ENCODE measurements around the gene NDUFS7. TPM values are rescaled to one million over a fixed set of nuclear protein-coding genes. Genes with fewer than 3 reads are reported as not detected.

Gene NDUFS7
- total and polyA plus RNA-seq, 9 of the 15 experiments (the other 6 are each of a cell fraction or from before 2014, with no cell fraction given), result 6.0 to 271 (median 60.6) TPM

DNA sequence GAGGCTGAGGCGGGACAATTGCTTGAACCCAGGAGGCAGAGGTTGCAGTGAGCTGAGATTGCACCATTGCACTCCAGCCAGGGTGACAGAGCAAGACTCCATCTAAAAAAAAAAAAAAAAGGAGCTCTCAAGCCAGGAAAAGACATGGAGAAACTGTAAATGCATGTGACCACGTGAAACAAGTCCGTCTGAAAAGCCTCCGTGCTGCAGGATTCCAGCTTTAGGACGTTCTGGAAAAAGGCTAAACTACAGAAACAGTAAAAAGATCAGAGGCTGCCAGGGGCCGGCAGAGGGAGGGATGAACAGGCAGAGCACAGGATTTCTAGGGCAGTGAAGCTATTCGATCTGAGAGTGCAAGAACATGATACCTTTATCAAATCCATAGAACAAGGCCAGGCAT is 40.7 kb upstream of the NDUFS7 start:
- Histone ChIP-seq H3K4me3 (no peak overlapping the region), H3K27me3 (ENCODE audit: control insufficient read depth in 2 of 2, insufficient read depth in 2 of 2, low read length in 2 of 2) (peaks cover 14 to 21% of the 10 kb centered on the region in 2 experiments), H3K36me3 (ENCODE audit: control insufficient read depth, insufficient read depth, low read length) (no peaks in the 10 kb centered on the region), H3K9me1 (ENCODE audit: control insufficient read depth, insufficient read depth, low read length) (no peaks in the 10 kb centered on the region), H3K79me2 (ENCODE audit: control insufficient read depth, insufficient read depth, low read length) (no peaks in the 10 kb centered on the region), H4K20me1 (replicated peaks; ENCODE audit: control insufficient read depth, insufficient read depth, low read length) (no peaks in the 10 kb centered on the region), H3K4me2 (ENCODE audit: insufficient read depth, low read length) (no peak overlapping the region), H3K4me1 (replicated peaks in 1 of 2; ENCODE audit: control insufficient read depth in 2 of 2, insufficient read depth in 2 of 2, low read length in 2 of 2) (peaks cover 0 to 9% of the 10 kb centered on the region in 2 experiments; a peak in 2 of 5 replicates), H2AFZ (ENCODE audit: low read depth, low read length) (no peak overlapping the region), H3K27ac (ENCODE audit: extremely low read depth, low read depth, low read length) (no peak overlapping the region), H3K9me3 (replicated peaks; ENCODE audit: control insufficient read depth, insufficient read depth, low read depth, low read length) (no peaks in the 10 kb centered on the region), H3K9ac (ENCODE audit: insufficient read depth in 1 of 2, low read depth in 2 of 2, low read length in 2 of 2) (no peak overlapping the region)
- FAIRE-seq (no peak), ATAC-seq (no peak), DNase-seq (ENCODE audit: extremely low read depth in 1 of 4, low spot score in 3 of 4) (no peak)
- in situ Hi-C loops (cut with MboI) (no loop called here), intact Hi-C loops (cut with micrococcal nuclease) (no loop called here)
- WGBS (ENCODE audit: insufficient coverage, low coverage, missing lambda C conversion rate), result 4% methylated on average over 7 of the region's 7 CpGs
- ChIA-PET CTCF (ENCODE audit: low intra/inter-chr PET ratio) (no interaction called here), POLR2A (interaction anchor here (0.6 to 0.8 kb wide), 2 partner anchors 9 to 19 kb away, joined by 3 read pairs; no protein-coding TSS in a partner anchor)
- no TSS peak for BruUV-seq (replicated peaks)
- TF ChIP-seq RFX7 (CRISPR knock-in tag; IDR thresholded peaks at IDR 0.05) (no peak), U2AF2 (optimal IDR thresholded peaks at IDR 0.05; ENCODE audit: low read depth, low read length) (no peak), KHSRP (IDR thresholded peaks at IDR 0.05) (no peak), GTF2A2 (tag; IDR thresholded peaks at IDR 0.05) (no peak), SIN3A (IDR thresholded peaks at IDR 0.05; ENCODE audit: borderline replicate concordance in 2 of 2, control insufficient read depth in 1 of 2, low read depth in 2 of 2, low read length in 2 of 2) (no peak), BRD9 (IDR thresholded peaks at IDR 0.05; ENCODE audit: low read depth, partially characterized antibody) (no peak), NFYB (IDR thresholded peaks at IDR 0.05; ENCODE audit: extremely low read depth, insufficient read length) (no peak), MEF2D (tag; conservative IDR thresholded peaks at IDR 0.05; ENCODE audit: low read depth) (no peak), FOXJ3 (CRISPR knock-in tag; IDR thresholded peaks at IDR 0.05) (no peak)
- TF ChIP-seq, protein P1, sequence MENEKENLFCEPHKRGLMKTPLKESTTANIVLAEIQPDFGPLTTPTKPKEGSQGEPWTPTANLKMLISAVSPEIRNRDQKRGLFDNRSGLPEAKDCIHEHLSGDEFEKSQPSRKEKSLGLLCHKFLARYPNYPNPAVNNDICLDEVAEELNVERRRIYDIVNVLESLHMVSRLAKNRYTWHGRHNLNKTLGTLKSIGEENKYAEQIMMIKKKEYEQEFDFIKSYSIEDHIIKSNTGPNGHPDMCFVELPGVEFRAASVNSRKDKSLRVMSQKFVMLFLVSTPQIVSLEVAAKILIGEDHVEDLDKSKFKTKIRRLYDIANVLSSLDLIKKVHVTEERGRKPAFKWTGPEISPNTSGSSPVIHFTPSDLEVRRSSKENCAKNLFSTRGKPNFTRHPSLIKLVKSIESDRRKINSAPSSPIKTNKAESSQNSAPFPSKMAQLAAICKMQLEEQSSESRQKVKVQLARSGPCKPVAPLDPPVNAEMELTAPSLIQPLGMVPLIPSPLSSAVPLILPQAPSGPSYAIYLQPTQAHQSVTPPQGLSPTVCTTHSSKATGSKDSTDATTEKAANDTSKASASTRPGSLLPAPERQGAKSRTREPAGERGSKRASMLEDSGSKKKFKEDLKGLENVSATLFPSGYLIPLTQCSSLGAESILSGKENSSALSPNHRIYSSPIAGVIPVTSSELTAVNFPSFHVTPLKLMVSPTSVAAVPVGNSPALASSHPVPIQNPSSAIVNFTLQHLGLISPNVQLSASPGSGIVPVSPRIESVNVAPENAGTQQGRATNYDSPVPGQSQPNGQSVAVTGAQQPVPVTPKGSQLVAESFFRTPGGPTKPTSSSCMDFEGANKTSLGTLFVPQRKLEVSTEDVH (IDR thresholded peaks at IDR 0.05; ENCODE audit: low read depth, partially characterized antibody), result no peak
- TF ChIP-seq, protein P2, sequence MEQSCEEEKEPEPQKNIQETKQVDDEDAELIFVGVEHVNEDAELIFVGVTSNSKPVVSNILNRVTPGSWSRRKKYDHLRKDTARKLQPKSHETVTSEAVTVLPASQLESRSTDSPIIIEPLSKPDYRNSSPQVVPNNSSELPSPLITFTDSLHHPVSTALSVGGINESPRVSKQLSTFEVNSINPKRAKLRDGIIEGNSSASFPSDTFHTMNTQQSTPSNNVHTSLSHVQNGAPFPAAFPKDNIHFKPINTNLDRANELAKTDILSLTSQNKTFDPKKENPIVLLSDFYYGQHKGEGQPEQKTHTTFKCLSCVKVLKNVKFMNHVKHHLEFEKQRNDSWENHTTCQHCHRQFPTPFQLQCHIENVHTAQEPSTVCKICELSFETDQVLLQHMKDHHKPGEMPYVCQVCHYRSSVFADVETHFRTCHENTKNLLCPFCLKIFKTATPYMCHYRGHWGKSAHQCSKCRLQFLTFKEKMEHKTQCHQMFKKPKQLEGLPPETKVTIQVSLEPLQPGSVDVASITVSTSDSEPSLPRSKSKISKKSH (CRISPR knock-in tag; IDR thresholded peaks at IDR 0.05), result no peak
- TF ChIP-seq, protein P3, sequence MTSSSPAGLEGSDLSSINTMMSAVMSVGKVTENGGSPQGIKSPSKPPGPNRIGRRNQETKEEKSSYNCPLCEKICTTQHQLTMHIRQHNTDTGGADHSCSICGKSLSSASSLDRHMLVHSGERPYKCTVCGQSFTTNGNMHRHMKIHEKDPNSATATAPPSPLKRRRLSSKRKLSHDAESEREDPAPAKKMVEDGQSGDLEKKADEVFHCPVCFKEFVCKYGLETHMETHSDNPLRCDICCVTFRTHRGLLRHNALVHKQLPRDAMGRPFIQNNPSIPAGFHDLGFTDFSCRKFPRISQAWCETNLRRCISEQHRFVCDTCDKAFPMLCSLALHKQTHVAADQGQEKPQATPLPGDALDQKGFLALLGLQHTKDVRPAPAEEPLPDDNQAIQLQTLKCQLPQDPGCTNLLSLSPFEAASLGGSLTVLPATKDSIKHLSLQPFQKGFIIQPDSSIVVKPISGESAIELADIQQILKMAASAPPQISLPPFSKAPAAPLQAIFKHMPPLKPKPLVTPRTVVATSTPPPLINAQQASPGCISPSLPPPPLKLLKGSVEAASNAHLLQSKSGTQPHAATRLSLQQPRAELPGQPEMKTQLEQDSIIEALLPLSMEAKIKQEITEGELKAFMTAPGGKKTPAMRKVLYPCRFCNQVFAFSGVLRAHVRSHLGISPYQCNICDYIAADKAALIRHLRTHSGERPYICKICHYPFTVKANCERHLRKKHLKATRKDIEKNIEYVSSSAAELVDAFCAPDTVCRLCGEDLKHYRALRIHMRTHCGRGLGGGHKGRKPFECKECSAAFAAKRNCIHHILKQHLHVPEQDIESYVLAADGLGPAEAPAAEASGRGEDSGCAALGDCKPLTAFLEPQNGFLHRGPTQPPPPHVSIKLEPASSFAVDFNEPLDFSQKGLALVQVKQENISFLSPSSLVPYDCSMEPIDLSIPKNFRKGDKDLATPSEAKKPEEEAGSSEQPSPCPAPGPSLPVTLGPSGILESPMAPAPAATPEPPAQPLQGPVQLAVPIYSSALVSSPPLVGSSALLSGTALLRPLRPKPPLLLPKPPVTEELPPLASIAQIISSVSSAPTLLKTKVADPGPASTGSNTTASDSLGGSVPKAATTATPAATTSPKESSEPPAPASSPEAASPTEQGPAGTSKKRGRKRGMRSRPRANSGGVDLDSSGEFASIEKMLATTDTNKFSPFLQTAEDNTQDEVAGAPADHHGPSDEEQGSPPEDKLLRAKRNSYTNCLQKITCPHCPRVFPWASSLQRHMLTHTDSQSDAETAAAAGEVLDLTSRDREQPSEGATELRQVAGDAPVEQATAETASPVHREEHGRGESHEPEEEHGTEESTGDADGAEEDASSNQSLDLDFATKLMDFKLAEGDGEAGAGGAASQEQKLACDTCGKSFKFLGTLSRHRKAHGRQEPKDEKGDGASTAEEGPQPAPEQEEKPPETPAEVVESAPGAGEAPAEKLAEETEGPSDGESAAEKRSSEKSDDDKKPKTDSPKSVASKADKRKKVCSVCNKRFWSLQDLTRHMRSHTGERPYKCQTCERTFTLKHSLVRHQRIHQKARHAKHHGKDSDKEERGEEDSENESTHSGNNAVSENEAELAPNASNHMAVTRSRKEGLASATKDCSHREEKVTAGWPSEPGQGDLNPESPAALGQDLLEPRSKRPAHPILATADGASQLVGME (CRISPR knock-in tag; IDR thresholded peaks at IDR 0.05), result no peak
